K562 (cell line): ENCODE measurements around the gene TMEM185B. TPM values are rescaled to one million over a fixed set of nuclear protein-coding genes. Genes with fewer than 3 reads are reported as not detected.
A peak's percentile ranks its signal among the peaks of the same experiment; 100 is the strongest.

Source experiments
- ATAC-seq: fragments of 200-7000 bp; cut with Tn5 transposase; 3 replicates; pipeline ENCODE4 v1.9.1; 2020; ENCODE audit warnings: moderate library complexity
- BruUV-seq: library from RNA; stranded (reverse); fragments of 400-500 nt; replicated peaks from 2 replicates; lab custom pipeline; 2021; lab: Mats Ljungman, UMichigan
- CTCF ChIA-PET: fragments of 300-600 bp; formaldehyde crosslinking; extraction: SDS; loops from one replicate; lab custom pipeline; 2021; ENCODE audit warnings: low intra/inter-chr PET ratio; lab: Yijun Ruan, JAX
- POLR2A ChIA-PET: fragments of 300-600, 350-650 bp; sonication (Branson Sonifier 250); formaldehyde crosslinking; extraction: SDS; loops from one replicate; lab custom pipeline; 2021; ENCODE audit warnings: antibody characterized with exemption, inconsistent platforms; lab: Yijun Ruan, JAX
- DNase-seq, 4 experiments: peaks; one replicate each; pipeline versions ENCODE4 v3.0.0 to v3.0.0-alpha.2; 2011 to 2018; ENCODE audit warnings: low spot score in 3 of 4, mixed read lengths in 3 of 4; ENCODE audit errors: extremely low read depth in 1 of 4
- FAIRE-seq: peaks from 2 replicates; lab custom pipeline; 2011; peaks lifted over from hg19 to GRCh38; lab: Jason Lieb, UNC
- H2AFZ ChIP-seq: 2 replicates; pipeline ENCODE4 v1.6.0; 2011; ENCODE audit warnings: low read depth, low read length, control low read depth, inconsistent platforms
- H3K27ac ChIP-seq: fragments of 200-600 bp; 3 replicates; pipeline ENCODE4 v1.8.0; 2011; ENCODE audit warnings: low read depth, mild to moderate bottlenecking, control low read depth, inconsistent platforms, low read length, moderate library complexity, mixed read lengths; ENCODE audit errors: extremely low read depth
- H3K27me3 ChIP-seq, 2 experiments: fragments of 300-600 bp in 1 of 2; 2 replicates in 1 of 2; 3 replicates in 1 of 2; pipeline versions ENCODE4 v1.6.0 to v1.8.0; 2011; ENCODE audit warnings: inconsistent platforms in 2 of 2, low read length in 2 of 2, mild to moderate bottlenecking in 1 of 2, mixed read lengths in 1 of 2, moderate library complexity in 1 of 2; ENCODE audit not compliant: control insufficient read depth in 2 of 2, insufficient read depth in 2 of 2
- H3K36me3 ChIP-seq: fragments of 300-600 bp; 3 replicates; pipeline ENCODE4 v1.8.0; 2011; ENCODE audit warnings: mild to moderate bottlenecking, low read length, inconsistent platforms; ENCODE audit not compliant: control insufficient read depth, insufficient read depth
- H3K4me1 ChIP-seq, 2 experiments: fragments of 200-600 bp in 1 of 2; replicated peaks in 1 of 2; 2 replicates in 1 of 2; 3 replicates in 1 of 2; pipeline versions ENCODE4 v1.5.1 to v1.8.0; 2011; ENCODE audit warnings: inconsistent platforms in 2 of 2, low read length in 2 of 2, mild to moderate bottlenecking in 1 of 2, mixed read lengths in 1 of 2, moderate library complexity in 1 of 2; ENCODE audit not compliant: control insufficient read depth in 2 of 2, insufficient read depth in 2 of 2
- H3K4me2 ChIP-seq: 2 replicates; pipeline ENCODE4 v1.6.1; 2011; ENCODE audit warnings: low read length, control low read depth, inconsistent platforms, mixed read lengths; ENCODE audit not compliant: insufficient read depth
- H3K4me3 ChIP-seq: fragments of 200-600 bp; sonication (generic), shearing (Covaris generic); 2 replicates; pipeline ENCODE4 v1.5.1; 2016; ENCODE audit warnings: control low read depth, inconsistent platforms
- H3K79me2 ChIP-seq: fragments of 200-600 bp; 3 replicates; pipeline ENCODE4 v1.8.0; 2011; ENCODE audit warnings: low read length, inconsistent platforms; ENCODE audit not compliant: control insufficient read depth, insufficient read depth
- H3K9ac ChIP-seq, 2 experiments: 2 replicates each; pipeline versions ENCODE4 v1.6.0 to v1.6.1; 2011; ENCODE audit warnings: low read depth in 2 of 2, low read length in 2 of 2, control low read depth in 1 of 2, inconsistent platforms in 1 of 2, mild to moderate bottlenecking in 1 of 2, mixed read lengths in 1 of 2; ENCODE audit not compliant: insufficient read depth in 1 of 2
- H3K9me1 ChIP-seq: one replicate; pipeline ENCODE4 v1.6.0; 2011; ENCODE audit warnings: inconsistent platforms, mild to moderate bottlenecking, low read length, moderate library complexity; ENCODE audit not compliant: control insufficient read depth, insufficient read depth
- H3K9me3 ChIP-seq: replicated peaks from 2 replicates; pipeline ENCODE4 v1.5.1; 2011; ENCODE audit warnings: low read depth, low read length, inconsistent platforms; ENCODE audit not compliant: control insufficient read depth, insufficient read depth
- H4K20me1 ChIP-seq: replicated peaks from 2 replicates; pipeline ENCODE4 v1.6.1; 2011; ENCODE audit warnings: low read length, inconsistent platforms, mixed read lengths; ENCODE audit not compliant: control insufficient read depth, insufficient read depth
- GABPB1 ChIP-seq: sonication (generic); formaldehyde crosslinking; IDR thresholded peaks from 2 replicates; pipeline ENCODE4 v1.8.0; 2022; ENCODE audit warnings: mild to moderate bottlenecking, missing genetic modification reagents
- SMC3 ChIP-seq: conservative IDR thresholded peaks from 2 replicates; pipeline ENCODE4 v1.6.1; 2011; ENCODE audit warnings: low read depth, low read length, improper control_type of control experiment; ENCODE audit not compliant: insufficient read depth
- SRF ChIP-seq, 2 experiments: fragments of 250-450, 450-650 bp in 1 of 2; sonication (Bioruptor Pico) in 1 of 2; sonication (generic) in 1 of 2; formaldehyde crosslinking; IDR thresholded peaks; 2 replicates each; pipeline versions ENCODE4 v1.5.0 to v1.5.1; 2020 to 2022; ENCODE audit warnings: mild to moderate bottlenecking in 1 of 2, missing genetic modification reagents in 1 of 2
- ZNF311 ChIP-seq: fragments of 250-450 bp; sonication (Bioruptor Pico); IDR thresholded peaks from 2 replicates; pipeline ENCODE4 v1.4.0; 2020; ENCODE audit warnings: mild to moderate bottlenecking, moderate library complexity
- ZNF780A ChIP-seq: fragments of 250-450 bp; sonication (Bioruptor Pico); IDR thresholded peaks from 2 replicates; pipeline ENCODE4 v1.5.0; 2021; ENCODE audit warnings: mild to moderate bottlenecking
- WGBS: fragments of 100-300 bp; shearing (Covaris generic); methylation state at CpG from one replicate; pipeline ENCODE4 v1.1.6; 2016; ENCODE audit warnings: low coverage, mixed read lengths; ENCODE audit not compliant: insufficient coverage; ENCODE audit errors: missing lambda C conversion rate; 5-methylcytosine and 5-hydroxymethylcytosine counted together
- in situ Hi-C: fragments of 300-500 bp; cut with MboI; formaldehyde crosslinking; loops from 4 replicates; pipeline ENCODE4 v1.15.0; 2018; ENCODE audit warnings: inconsistent platforms, mixed read lengths
- intact Hi-C: fragments of 100-400 bp; cut with micrococcal nuclease; formaldehyde crosslinking; loops from 2 replicates; pipeline ENCODE4 v1.14.2; 2022
- polyA plus RNA-seq, 8 experiments: library from polyadenylated mRNA; depleted of rRNA in 4 of 8; stranded (reverse) in 5 of 8; unstranded in 3 of 8; fragments of >200 nt; fragmentation: Nextera tagmentation in 2 of 8; fragmentation: Illumina TruSeq in 1 of 8; extraction: Ambion mirVana in 2 of 8; extraction: Trizol in 1 of 8; gene quantifications; 2 replicates each; pipeline versions ENCODE4 v1.2.1 to v1.2.3, GENCODE V29; 2011 to 2014; ENCODE audit warnings: inconsistent platforms in 1 of 8, missing spikeins in 1 of 8
- total RNA-seq, 7 experiments: library from RNA; depleted of rRNA in 6 of 7; stranded (reverse); fragments of >200 nt in 6 of 7; fragmentation: Illumina TruSeq in 2 of 7; extraction: Trizol in 2 of 7; gene quantifications; 2 replicates each; pipeline versions ENCODE4 v1.2.1 to v1.2.3, GENCODE V29; 2011 to 2021; ENCODE audit warnings: low replicate concordance in 1 of 7
- TF ChIP-seq, protein P1 (sequence below): fragments of 450-650 bp; IDR thresholded peaks from 2 replicates; pipeline ENCODE4 v1.6.1; 2016; ENCODE audit warnings: antibody characterized with exemption
- TF ChIP-seq, protein P2 (sequence below): fragments of 250-450 bp; sonication (Bioruptor Pico); IDR thresholded peaks from 2 replicates; pipeline ENCODE4 v1.4.0; 2020; ENCODE audit warnings: borderline replicate concordance
- TF ChIP-seq, protein P3 (sequence below): sonication (generic); formaldehyde crosslinking; IDR thresholded peaks from 2 replicates; pipeline ENCODE4 v1.4.0; 2020; ENCODE audit warnings: mild to moderate bottlenecking, missing genetic modification reagents

Gene TMEM185B
- total and polyA plus RNA-seq, 9 of the 15 experiments (the other 6 are each of a cell fraction or from before 2014, with no cell fraction given) = 2.9 to 28.2 (median 11.5) TPM

DNA sequence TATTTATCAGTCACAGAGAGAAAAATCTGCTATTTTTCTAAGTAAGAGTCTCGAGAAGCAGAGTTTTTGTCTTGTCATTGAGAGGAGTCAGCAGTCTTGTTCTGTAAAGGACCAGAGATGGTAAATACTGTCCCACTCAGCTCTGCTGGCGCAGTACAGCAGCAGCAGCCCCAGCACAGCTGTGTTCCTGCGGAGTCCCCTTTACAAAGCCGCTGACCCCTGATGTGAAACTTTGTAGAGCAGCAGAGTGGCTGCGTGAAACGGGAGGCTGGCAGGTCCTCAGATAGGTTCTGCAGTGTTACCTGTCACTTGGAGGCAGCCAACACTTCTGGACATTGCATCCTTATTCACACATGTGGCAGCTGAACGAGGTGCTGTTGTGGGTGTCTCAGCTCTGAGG is 45.2 kb downstream of the TMEM185B start:
- Histone ChIP-seq H2AFZ (no peak overlapping the region), H3K9me1 (peaks cover 3% of the 10 kb centered on the region), H3K4me3 (no peak overlapping the region), H3K27me3 (no peaks in the 10 kb centered on the region), H3K4me1 (peaks cover 0 to 5% of the 10 kb centered on the region in 2 experiments; a peak in 3 of 5 replicates), H4K20me1 (no peaks in the 10 kb centered on the region), H3K4me2 (no peak overlapping the region), H3K27ac (no peak overlapping the region), H3K9ac (no peak overlapping the region), H3K36me3 (no peaks in the 10 kb centered on the region), H3K9me3 (no peaks in the 10 kb centered on the region), H3K79me2 (no peaks in the 10 kb centered on the region)
- ChIA-PET POLR2A (no interaction called here), CTCF (interaction anchor here (0.8 to 1.4 kb wide), 2 partner anchors 424 to 476 kb away, joined by 3 to 5 read pairs; no protein-coding TSS in a partner anchor)
- intact Hi-C loops = loop anchor here (2.0 to 10.0 kb wide), 4 partner anchors 69 to 351 kb away; partner anchors contain the start of gene EPB41L5
- in situ Hi-C loops = no loop called here
- FAIRE-seq (no peak), ATAC-seq (no peak), DNase-seq (no peak)
- 13% methylated on average over 7 of the region's 7 CpGs for WGBS
- no peak for TF ChIP-seq ZNF780A (CRISPR knock-in tag)
- TF ChIP-seq ZNF311 = no peak
- BruUV-seq = no TSS peak

DNA sequence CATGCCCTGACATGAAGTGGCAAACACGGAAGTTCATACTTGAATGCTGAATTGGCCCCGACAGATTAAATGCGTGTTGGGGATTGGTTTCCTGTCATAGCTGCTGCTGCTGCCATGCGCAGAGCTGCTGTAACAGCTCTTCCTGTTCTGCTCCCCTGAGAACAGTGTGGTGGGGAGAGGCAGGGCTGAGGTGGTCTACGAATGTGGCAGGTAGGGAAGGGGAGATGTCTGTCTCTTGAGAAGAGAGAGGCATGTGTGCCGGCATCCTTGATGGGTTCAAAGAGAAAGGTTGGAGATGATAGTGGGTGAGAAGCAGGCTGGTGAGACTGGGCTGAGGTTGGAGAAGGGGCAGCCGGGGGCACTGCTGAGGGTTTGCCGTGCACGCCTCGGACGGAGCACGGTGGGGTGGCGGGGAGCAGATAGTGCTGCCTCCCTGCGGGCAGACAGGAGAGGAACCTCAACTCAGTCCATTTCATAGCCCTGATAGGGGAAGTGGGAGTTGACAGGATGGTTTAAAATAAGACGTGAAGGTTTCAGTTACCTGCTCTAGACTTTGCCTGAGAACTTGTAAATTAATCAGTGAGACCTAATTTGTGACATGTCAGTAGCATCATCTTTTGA is 46.1 kb downstream of the TMEM185B start:
- WGBS = 25% methylated on average over 15 of the region's 15 CpGs
- Histone ChIP-seq H3K4me1 (peaks cover 0 to 5% of the 10 kb centered on the region in 2 experiments; a peak in 3 of 5 replicates), H3K36me3 (no peaks in the 10 kb centered on the region), H3K9ac (no peak overlapping the region), H3K4me2 (peak overlapping the region; percentile 9; the same call in 1 of the 2 replicates), H2AFZ (peak overlapping the region; percentile 53), H3K9me1 (peaks cover 3% of the 10 kb centered on the region), H3K4me3 (no peak overlapping the region), H3K79me2 (no peaks in the 10 kb centered on the region), H4K20me1 (no peaks in the 10 kb centered on the region), H3K27ac (no peak overlapping the region), H3K27me3 (no peaks in the 10 kb centered on the region), H3K9me3 (no peaks in the 10 kb centered on the region)
- POLR2A ChIA-PET = interaction anchor here (0.7 kb wide), 1 partner anchor 1047 kb away, joined by 3 read pairs; no protein-coding TSS in a partner anchor
- DNase-seq (peak; percentile 15 to 57 (median 38)), FAIRE-seq (peak; percentile 6), ATAC-seq (peak; percentile 95)
- intact Hi-C loops (loop anchor here (2.0 to 10.0 kb wide), 4 partner anchors 68 to 350 kb away; partner anchors contain the start of gene EPB41L5), in situ Hi-C loops (no loop called here)
- no TSS peak for BruUV-seq
- CTCF ChIA-PET = interaction anchor here (0.8 to 1.4 kb wide), 2 partner anchors 423 to 475 kb away, joined by 3 to 5 read pairs; no protein-coding TSS in a partner anchor
- TF ChIP-seq SRF (CRISPR knock-in tag; IDR thresholded peaks at IDR 0.05) (peak in 1 of 2 experiments; percentile 31; a peak in 1 of 4 replicates), SMC3 (peak; percentile 49; the same call in 1 of the 2 replicates), GABPB1 (no peak)
- TF ChIP-seq, protein P1, sequence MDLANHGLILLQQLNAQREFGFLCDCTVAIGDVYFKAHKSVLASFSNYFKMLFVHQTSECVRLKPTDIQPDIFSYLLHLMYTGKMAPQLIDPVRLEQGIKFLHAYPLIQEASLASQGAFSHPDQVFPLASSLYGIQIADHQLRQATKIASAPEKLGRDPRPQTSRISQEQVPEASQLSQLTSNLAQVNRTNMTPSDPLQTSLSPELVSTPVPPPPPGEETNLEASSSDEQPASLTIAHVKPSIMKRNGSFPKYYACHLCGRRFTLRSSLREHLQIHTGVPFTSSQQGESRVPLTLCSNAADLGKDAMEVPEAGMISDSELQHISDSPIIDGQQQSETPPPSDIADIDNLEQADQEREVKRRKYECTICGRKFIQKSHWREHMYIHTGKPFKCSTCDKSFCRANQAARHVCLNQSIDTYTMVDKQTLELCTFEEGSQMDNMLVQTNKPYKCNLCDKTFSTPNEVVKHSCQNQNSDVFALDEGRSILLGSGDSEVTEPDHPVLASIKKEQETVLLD = no peak
- TF ChIP-seq, protein P2, sequence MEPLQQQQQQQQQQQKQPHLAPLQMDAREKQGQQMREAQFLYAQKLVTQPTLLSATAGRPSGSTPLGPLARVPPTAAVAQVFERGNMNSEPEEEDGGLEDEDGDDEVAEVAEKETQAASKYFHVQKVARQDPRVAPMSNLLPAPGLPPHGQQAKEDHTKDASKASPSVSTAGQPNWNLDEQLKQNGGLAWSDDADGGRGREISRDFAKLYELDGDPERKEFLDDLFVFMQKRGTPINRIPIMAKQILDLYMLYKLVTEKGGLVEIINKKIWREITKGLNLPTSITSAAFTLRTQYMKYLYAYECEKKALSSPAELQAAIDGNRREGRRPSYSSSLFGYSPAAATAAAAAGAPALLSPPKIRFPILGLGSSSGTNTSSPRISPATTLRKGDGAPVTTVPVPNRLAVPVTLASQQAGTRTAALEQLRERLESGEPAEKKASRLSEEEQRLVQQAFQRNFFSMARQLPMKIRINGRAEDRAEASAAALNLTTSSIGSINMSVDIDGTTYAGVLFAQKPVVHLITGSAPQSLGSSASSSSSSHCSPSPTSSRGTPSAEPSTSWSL (CRISPR knock-in tag) = no peak
- TF ChIP-seq, protein P3, sequence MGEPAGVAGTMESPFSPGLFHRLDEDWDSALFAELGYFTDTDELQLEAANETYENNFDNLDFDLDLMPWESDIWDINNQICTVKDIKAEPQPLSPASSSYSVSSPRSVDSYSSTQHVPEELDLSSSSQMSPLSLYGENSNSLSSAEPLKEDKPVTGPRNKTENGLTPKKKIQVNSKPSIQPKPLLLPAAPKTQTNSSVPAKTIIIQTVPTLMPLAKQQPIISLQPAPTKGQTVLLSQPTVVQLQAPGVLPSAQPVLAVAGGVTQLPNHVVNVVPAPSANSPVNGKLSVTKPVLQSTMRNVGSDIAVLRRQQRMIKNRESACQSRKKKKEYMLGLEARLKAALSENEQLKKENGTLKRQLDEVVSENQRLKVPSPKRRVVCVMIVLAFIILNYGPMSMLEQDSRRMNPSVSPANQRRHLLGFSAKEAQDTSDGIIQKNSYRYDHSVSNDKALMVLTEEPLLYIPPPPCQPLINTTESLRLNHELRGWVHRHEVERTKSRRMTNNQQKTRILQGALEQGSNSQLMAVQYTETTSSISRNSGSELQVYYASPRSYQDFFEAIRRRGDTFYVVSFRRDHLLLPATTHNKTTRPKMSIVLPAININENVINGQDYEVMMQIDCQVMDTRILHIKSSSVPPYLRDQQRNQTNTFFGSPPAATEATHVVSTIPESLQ (CRISPR knock-in tag) = no peak
